ENCODE measurements around the gene NOX4.
A peak's percentile ranks its signal among the peaks of the same experiment; 100 is the strongest.
"Not testable (repeated sequence)": the region's sequence is repeated elsewhere in the genome, so short reads cannot be mapped to it uniquely, and the experiment has no call there.

The NOX4 gene

GRCh38 chr11:89405629-89406028 is 85.5 kb downstream of the NOX4 start:
- TF ChIP-seq EZH2 (IDR thresholded peaks at IDR 0.05; ENCODE audit: borderline replicate concordance, low read length) (no peak), CTCF (IDR thresholded peaks at IDR 0.05; ENCODE audit: low read length) (peak; percentile 25; the same call in 1 of the 2 replicates)
- H3K9me3 ChIP-seq (ENCODE audit: low read length): no peaks in the 10 kb centered on the region
- no peak overlapping the region for H3K4me2 ChIP-seq (ENCODE audit: low read length)

DNA sequence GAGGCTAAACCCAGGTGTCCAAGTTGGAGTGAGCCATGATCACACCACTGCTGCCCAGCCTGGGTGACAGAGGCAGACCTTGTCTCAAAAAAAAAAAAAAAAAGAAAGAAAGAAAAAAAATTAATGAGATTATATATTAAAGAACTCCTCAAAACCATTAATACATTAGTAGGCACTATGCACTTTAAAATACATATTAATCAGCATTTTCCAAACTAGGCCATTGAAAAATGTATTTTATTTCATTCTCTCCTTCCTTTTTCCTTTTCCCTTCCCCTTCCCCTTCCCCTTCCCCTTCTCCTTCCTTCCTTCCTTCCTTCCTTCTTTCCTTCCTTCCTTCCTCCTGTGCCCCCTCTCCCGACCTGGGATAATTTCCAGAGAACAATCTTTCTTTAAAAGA is 99.5 kb downstream of the NOX4 start:
- not testable (repeated sequence) for H2AFZ ChIP-seq (ENCODE audit: low read length); H3K27ac ChIP-seq (ENCODE audit: low read depth, low read length, poor library complexity, severe bottlenecking)

More at GRCh38 chr11:89405629-89406028, 85.5 kb downstream of the NOX4 start:
- H3K4me1 ChIP-seq (ENCODE audit: insufficient read depth, low read length, severe bottlenecking): no peaks in the 10 kb centered on the region
- H4K20me1 ChIP-seq (ENCODE audit: insufficient read depth, low read length): no peaks in the 10 kb centered on the region
- H3K4me3 ChIP-seq (ENCODE audit: low read depth, low read length, poor library complexity, severe bottlenecking): no peak overlapping the region
- no peak overlapping the region for H2AFZ ChIP-seq (ENCODE audit: low read length)
- no peak overlapping the region for H3K27ac ChIP-seq (ENCODE audit: low read depth, low read length, poor library complexity, severe bottlenecking)
- H3K9me2 ChIP-seq (ENCODE audit: low read depth, low read length): no peaks in the 10 kb centered on the region
- H3K36me3 ChIP-seq (ENCODE audit: insufficient read depth, low read length): no peaks in the 10 kb centered on the region
- H3F3A ChIP-seq (ENCODE audit: insufficient read depth, low read length): no peaks in the 10 kb centered on the region
- no peaks in the 10 kb centered on the region for H3K27me3 ChIP-seq (ENCODE audit: insufficient read depth, low read length)
- no peaks in the 10 kb centered on the region for H3K79me2 ChIP-seq (ENCODE audit: insufficient read depth, low read length)
- H3K9ac ChIP-seq (ENCODE audit: low read length): no peak overlapping the region

GRCh38 chr11:89387501-89387900 is 103.7 kb downstream of the NOX4 start:
- not testable (repeated sequence) for H3K36me3 ChIP-seq (ENCODE audit: insufficient read depth, low read length); H3K27me3 ChIP-seq (ENCODE audit: insufficient read depth, low read length); H3K9me3 ChIP-seq (ENCODE audit: low read length); H3K9ac ChIP-seq (ENCODE audit: low read length); H3K27ac ChIP-seq (ENCODE audit: low read depth, low read length, poor library complexity, severe bottlenecking); H2AFZ ChIP-seq (ENCODE audit: low read length); H3F3A ChIP-seq (ENCODE audit: insufficient read depth, low read length); H4K20me1 ChIP-seq (ENCODE audit: insufficient read depth, low read length); H3K9me2 ChIP-seq (ENCODE audit: low read depth, low read length); H3K4me2 ChIP-seq (ENCODE audit: low read length); H3K79me2 ChIP-seq (ENCODE audit: insufficient read depth, low read length); H3K4me3 ChIP-seq (ENCODE audit: low read depth, low read length, poor library complexity, severe bottlenecking); H3K4me1 ChIP-seq (ENCODE audit: insufficient read depth, low read length, severe bottlenecking)

More for the DNA sequence above, 99.5 kb downstream of the NOX4 start:
- not testable (repeated sequence) for H3F3A ChIP-seq (ENCODE audit: insufficient read depth, low read length); H3K9me3 ChIP-seq (ENCODE audit: low read length); H3K79me2 ChIP-seq (ENCODE audit: insufficient read depth, low read length); H4K20me1 ChIP-seq (ENCODE audit: insufficient read depth, low read length); H3K4me2 ChIP-seq (ENCODE audit: low read length); H3K4me1 ChIP-seq (ENCODE audit: insufficient read depth, low read length, severe bottlenecking); H3K36me3 ChIP-seq (ENCODE audit: insufficient read depth, low read length); H3K9ac ChIP-seq (ENCODE audit: low read length); H3K4me3 ChIP-seq (ENCODE audit: low read depth, low read length, poor library complexity, severe bottlenecking); H3K9me2 ChIP-seq (ENCODE audit: low read depth, low read length); H3K27me3 ChIP-seq (ENCODE audit: insufficient read depth, low read length)

- H3K4me2 ChIP-seq (ENCODE audit: low read length); H3K27me3 ChIP-seq (ENCODE audit: insufficient read depth, low read length); H3K9me2 ChIP-seq (ENCODE audit: low read depth, low read length); H3F3A ChIP-seq (ENCODE audit: insufficient read depth, low read length); H3K4me1 ChIP-seq (ENCODE audit: insufficient read depth, low read length, severe bottlenecking); H3K79me2 ChIP-seq (ENCODE audit: insufficient read depth, low read length); H4K20me1 ChIP-seq (ENCODE audit: insufficient read depth, low read length); H3K27ac ChIP-seq (ENCODE audit: low read depth, low read length, poor library complexity, severe bottlenecking); H3K9ac ChIP-seq (ENCODE audit: low read length); H3K9me3 ChIP-seq (ENCODE audit: low read length); H2AFZ ChIP-seq (ENCODE audit: low read length); H3K4me3 ChIP-seq (ENCODE audit: low read depth, low read length, poor library complexity, severe bottlenecking); H3K36me3 ChIP-seq (ENCODE audit: insufficient read depth, low read length): not testable (repeated sequence)
Measured at GRCh38 chr11:89382986-89383385, 108.2 kb downstream of the NOX4 start.

GRCh38 chr11:89381094-89381493 is 110.1 kb downstream of the NOX4 start:
- Histone ChIP-seq H3K79me2 (ENCODE audit: insufficient read depth, low read length) (no peaks in the 10 kb centered on the region), H3F3A (ENCODE audit: insufficient read depth, low read length) (no peaks in the 10 kb centered on the region), H3K9ac (ENCODE audit: low read length) (no peak overlapping the region), H3K4me3 (ENCODE audit: low read depth, low read length, poor library complexity, severe bottlenecking) (no peak overlapping the region), H3K27ac (ENCODE audit: low read depth, low read length, poor library complexity, severe bottlenecking) (no peak overlapping the region), H3K36me3 (ENCODE audit: insufficient read depth, low read length) (no peaks in the 10 kb centered on the region), H3K9me2 (ENCODE audit: low read depth, low read length) (no peaks in the 10 kb centered on the region), H4K20me1 (ENCODE audit: insufficient read depth, low read length) (no peaks in the 10 kb centered on the region), H3K9me3 (ENCODE audit: low read length) (no peaks in the 10 kb centered on the region), H3K4me2 (ENCODE audit: low read length) (no peak overlapping the region), H2AFZ (ENCODE audit: low read length) (no peak overlapping the region), H3K27me3 (ENCODE audit: insufficient read depth, low read length) (no peaks in the 10 kb centered on the region), H3K4me1 (ENCODE audit: insufficient read depth, low read length, severe bottlenecking) (no peaks in the 10 kb centered on the region)
- TF ChIP-seq CTCF (IDR thresholded peaks at IDR 0.05; ENCODE audit: low read length) (no peak), EZH2 (IDR thresholded peaks at IDR 0.05; ENCODE audit: borderline replicate concordance, low read length) (no peak)

- H3F3A ChIP-seq (ENCODE audit: insufficient read depth, low read length); H3K27me3 ChIP-seq (ENCODE audit: insufficient read depth, low read length); H3K79me2 ChIP-seq (ENCODE audit: insufficient read depth, low read length); H4K20me1 ChIP-seq (ENCODE audit: insufficient read depth, low read length); H3K4me1 ChIP-seq (ENCODE audit: insufficient read depth, low read length, severe bottlenecking); H3K36me3 ChIP-seq (ENCODE audit: insufficient read depth, low read length); H2AFZ ChIP-seq (ENCODE audit: low read length); H3K27ac ChIP-seq (ENCODE audit: low read depth, low read length, poor library complexity, severe bottlenecking); H3K9me3 ChIP-seq (ENCODE audit: low read length); H3K9me2 ChIP-seq (ENCODE audit: low read depth, low read length); H3K4me2 ChIP-seq (ENCODE audit: low read length); H3K9ac ChIP-seq (ENCODE audit: low read length); H3K4me3 ChIP-seq (ENCODE audit: low read depth, low read length, poor library complexity, severe bottlenecking): not testable (repeated sequence)
Measured at GRCh38 chr11:89379976-89380771, 111.0 kb downstream of the NOX4 start.

Measured in OCI-LY1 (cell line).